GM18511 (cell line): ENCODE data around the gene FOXL2NB.

Experiments
- ATAC-seq: cut with Tn5 transposase; IDR thresholded peaks from one replicate; pipeline ENCODE4 v1.9.1; 2021; ENCODE audit warnings: mild to moderate bottlenecking, moderate library complexity; ENCODE audit not compliant: unreplicated experiment

Gene FOXL2NB

DNA sequence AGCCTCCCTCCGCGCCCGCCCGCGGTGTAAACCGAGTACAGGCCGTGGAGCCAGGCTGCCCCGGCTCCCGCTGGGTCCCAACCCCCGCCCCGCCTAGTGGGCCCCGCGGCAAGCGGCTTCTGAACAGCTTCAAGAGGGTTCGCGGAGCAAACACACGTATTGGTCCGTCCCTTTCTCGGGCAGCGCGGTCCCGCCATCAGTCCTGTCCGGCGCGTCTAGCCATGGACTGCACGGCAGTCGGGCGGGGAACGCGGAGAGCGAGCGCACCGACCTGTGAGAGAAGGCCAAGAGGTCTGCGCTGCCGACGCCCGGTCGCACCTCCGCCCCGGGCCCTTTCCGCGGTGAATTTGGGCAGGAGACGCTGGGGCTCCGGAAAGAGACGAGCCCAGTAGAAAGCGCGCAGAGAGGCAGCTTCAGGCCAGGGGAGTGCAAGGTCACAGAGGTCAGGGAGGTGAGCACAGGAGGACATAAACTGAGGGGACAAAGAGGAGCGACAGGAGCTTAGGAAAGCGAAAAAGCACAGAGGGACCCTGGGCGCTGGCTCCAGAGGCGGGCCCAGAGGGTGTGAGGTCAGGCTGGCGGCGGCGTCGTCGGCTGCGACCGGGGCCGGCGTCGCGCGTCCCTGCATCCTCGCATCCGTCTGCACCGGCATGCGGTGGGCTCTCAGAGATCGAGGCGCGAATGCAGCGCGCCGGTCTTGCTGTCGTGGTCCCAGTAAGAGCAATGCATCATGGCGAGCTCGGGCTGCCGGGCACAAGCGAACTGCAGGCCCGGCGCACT is 1.9 kb upstream of the FOXL2NB start:
- ATAC-seq, result no peak

DNA sequence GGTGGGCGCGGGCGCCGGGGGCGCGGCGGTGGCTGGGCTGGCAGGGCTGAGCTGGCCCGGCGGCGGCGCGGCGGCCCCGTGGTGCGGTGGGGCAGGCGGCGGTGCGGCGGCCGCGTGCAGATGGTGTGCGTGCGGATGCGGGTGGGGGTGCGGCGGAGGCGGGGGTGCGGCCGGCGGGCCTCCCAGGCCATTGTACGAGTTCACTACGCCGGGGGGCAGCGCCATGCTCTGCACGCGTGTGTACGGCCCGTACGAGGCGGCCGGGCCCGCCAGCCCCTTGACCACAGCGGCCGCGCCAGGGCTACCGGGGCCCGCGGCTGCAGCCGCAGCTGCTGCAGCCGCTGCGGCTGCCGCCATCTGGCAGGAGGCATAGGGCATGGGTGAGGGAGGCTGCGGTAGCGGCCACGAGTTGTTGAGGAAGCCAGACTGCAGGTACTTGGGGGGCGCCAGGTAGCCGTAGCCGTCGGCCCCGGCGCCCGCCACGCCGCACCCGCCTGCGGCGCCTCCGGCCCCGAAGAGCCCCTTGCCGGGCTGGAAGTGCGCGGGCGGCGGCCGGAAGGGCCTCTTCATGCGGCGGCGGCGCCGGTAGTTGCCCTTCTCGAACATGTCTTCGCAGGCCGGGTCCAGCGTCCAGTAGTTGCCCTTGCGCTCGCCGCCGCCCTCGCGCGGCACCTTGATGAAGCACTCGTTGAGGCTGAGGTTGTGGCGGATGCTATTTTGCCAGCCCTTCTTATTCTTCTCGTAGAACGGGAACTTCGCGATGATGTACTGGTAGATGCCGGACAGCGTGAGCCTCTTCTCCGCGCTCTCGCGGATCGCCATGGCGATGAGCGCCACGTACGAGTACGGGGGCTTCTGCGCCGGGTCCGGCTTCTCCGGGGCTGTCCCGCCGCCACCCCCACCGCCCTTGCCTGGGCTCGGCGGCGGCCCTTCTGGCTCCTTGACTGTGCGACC is 1.0 kb upstream of the FOXL2NB start:
- ATAC-seq, result no peak

DNA sequence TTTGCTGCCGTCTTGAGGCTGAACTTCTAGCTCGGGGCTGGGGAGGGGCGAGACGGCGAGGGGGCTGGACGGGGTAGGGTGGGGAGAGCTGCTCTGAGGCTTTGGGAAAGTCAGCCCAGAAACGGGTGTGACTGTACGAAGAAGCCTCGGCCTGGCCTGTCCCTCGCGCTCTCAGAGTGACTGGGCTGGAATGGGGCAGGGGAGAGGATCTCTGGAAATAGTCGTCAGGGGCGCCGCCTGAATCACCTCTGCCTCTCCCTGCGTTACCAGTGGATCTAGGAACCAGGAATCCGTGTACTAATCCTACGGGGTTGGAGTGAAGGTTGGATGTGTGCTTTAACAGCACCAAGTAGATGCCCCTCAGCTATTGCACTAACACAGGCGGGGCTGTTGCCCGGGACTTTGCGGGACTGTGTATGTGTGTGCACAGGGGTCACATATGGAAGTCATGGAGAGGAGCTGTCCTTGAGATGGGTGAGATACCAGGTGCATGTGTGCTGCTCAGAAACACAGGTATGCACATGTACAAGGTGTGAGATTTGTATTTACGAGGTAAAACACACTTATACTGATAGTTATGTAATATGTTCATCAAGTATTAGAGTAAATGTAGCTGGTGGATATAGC is 591 bp downstream of the FOXL2NB start:
- ATAC-seq, result no peak

DNA sequence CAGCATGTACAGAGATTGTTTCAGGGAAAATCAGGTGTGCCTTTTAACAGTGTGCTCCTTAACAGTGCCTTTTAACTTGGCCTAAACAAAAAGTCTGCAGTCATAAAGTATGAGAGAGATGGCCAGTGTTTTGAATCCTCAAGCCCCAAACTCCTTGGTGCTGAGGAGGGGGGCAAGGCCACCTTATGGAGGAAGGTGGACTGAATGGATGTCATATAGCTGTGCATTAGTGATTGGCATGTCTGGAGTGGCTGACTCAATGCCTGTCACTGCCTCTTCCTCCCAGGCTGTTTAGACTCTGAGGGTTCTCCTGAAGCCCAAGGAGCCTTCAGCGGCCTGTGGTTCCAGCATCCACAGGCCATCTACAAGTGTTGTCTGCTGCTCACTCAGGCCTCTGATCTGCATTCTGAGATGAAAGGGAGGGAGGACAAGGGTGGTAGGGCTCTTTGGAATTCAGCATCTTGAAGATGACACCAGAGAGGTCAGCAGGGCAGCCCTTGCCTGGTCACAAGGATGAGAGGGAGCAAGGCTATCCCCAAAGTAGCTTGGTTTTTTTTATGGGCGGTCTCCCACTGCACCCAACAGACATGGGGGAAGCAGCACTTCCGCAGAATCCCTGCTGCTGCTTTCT is 1.5 kb downstream of the FOXL2NB start:
- no peak for ATAC-seq

DNA sequence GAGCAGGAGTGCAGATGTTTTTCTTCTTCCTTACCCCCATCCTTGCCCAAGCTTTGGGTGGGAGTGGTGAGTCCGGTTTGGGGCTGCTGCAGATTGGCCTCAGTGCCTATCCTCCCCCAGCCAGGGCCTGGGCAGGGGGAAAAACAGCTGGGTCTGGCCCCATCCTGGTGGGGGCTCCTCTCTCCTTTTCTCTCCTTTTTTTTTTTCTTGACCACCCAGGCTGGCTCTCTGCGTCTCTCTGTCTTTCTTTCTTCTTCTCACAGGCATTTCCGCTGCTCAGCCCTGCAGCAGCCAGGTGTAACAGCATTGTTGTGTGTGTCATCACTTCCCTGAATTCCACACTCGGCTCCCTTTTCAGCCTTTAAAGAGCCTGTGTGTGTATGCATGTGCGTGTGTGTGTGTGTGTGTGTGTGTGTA is 2.0 kb downstream of the FOXL2NB start:
- no peak for ATAC-seq

DNA sequence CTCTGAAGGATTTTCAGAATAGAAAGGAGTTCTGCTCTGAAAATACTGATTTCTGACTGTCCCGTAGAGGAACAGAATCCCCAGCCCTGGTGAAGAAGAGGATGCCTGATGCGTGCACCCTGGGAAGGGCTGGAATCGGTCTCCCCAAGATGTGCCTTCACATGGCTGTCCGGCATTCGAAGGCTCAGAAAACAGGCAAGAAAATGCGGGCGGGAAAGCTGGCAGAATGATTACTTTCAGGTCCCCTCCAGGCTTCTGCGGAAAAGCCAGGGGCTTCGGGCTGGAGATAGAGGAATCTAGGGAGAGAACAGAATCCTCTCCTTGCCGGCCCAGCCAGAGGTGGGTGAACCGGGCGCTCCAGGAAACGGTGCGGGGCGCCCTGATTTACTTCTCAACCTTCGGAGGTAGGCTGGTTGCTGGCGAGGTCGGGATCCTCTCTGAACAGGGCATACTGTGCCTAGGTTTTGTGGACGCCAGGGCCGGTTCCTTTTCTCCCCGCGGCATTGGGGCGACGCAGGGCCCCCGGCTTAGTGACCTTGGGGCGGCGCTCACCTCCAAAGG is 2.5 kb downstream of the FOXL2NB start:
- ATAC-seq, result no peak

DNA sequence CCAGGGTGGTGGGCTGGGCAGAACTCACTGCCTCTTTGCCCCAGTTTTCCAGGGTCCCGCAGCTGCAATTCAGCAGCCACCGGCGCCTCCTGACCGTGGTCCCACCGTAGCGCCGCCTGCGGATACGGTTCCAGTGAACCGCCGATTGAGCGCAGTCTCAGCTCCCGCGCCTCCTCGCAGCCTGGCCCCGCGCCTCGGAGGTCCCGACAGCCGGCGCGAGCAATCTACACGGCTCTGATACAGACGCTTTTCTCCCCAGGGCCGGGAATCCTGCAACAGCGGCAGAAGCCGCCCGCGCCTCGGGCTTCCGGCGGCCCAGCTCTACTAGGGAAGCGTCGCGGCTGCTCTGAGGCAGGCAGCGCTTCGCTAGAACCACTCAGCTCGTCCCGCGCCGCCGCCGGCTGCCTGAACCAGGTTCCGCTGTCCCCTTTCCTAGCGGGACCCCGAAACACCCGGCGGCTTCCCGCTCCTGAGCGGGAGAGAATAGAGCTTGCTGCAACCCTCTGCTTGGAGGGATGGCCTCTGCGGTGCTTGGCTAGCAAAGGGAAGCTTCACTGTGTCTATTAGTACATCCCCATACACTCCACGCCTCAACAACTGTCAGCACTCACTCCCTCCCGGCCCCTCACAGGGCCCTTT is 3.1 kb downstream of the FOXL2NB start:
- ATAC-seq, result no peak

DNA sequence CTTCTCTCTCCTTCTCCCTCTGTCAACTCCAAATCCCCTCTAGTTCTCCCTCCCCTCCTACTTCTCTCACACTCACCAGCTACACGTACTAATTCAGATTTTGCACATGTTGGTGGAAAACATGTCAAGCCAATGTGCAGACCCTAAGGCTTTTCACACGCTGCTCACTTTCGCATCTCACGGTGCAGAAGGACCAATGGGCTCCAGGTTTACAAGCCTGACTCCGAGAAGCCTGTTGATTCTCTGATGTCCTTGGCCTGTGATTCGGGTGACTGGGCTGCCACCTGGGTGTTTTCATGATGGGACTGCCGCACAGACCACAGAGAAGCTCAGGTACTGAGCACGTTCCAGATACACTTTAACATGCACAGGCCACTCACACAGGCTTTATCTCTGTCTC is 3.7 kb downstream of the FOXL2NB start:
- no peak for ATAC-seq

DNA sequence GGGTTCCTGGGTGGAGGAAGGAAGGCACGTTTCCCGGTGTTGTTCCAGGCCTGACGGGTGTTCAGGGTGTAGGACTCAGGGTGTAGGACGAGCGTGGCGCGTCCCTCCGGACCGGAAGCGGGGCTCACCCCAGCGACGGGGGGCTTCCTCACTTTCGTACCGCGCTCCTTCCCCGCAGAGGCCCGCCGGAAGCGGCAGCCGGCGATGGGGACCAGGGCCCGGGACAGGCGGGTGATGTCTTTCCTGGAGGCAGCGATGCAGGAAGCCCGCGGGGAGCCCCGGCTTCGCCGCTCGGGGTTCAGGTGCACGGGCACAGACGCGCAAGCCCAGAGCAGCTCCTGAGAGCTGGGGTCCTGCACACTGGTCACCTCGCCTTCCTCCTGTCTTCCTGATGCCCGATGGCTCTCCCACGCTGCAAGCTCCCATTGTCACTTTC is 13.4 kb downstream of the FOXL2NB start:
- no peak for ATAC-seq

DNA sequence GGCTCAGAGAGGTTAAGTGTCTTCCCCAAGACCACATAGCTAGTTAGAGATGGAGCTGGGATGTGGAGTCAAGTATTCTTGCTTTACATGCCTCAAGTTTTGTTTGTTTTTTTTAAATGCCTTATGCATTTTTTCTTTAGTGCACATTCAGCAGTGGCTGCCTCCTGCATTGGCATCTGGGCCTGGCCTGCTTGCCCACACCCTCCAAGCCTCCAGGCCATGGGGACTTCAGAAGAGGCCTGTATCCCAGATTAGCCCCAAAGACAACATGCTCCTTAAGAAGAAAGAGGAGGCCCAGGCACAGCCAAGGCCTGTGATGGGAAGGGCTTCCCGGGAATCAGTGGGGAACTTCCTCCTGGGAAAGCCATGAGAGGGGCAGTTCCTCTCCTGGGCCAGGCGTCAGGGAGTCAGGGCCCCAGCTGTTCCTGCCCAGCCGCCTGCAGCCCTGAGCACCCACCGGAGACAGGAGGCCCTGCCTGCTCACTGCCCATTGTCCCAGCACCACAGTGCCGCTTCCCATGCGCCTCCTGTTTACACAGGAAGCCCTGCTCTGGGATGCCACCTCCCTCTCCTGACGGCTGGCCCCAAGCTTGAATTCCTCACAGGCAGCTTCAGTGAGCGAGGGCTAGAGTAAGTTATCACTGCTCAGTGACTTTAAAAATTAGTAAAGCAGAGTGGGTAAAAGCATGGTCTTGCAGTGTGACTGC is 16.0 kb downstream of the FOXL2NB start:
- ATAC-seq, result no peak

DNA sequence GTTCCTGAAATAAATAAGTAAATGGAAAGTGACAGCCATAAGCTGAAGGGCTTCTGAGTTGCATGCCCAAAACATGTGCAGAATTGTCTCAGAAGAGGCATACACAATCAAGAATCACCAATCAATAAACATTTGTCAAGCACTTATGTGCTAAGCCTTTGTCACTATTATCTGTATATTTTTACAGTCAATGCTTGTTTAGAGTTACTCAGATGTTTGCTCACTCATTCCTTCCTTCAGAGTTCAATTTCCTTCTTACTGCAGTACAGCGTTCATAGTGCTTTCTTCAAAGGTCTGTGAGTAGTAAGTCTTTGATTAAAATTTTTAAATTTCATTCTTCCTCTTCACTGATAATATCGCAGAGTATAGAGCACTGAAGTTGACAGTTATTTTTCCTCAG is 17.2 kb downstream of the FOXL2NB start:
- ATAC-seq, result no peak

DNA sequence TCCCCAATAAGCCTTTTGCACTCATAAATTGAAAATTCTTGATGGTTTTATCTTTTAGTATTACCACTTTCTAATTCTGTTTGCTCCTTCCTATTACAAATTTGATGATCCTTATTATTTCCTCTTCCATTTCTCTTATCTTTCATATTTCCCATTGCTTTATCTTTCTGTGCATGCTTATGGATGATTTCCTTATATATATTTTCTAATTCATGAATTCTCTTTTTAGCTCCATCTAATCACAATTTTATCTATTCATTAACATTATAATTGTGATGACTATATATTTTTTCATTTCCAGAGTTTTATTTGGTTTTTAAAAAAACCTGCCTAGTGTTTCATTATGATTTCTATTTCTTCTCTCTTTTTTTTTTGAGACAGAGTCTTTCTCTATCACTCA is 17.9 kb downstream of the FOXL2NB start:
- ATAC-seq, result no peak

DNA sequence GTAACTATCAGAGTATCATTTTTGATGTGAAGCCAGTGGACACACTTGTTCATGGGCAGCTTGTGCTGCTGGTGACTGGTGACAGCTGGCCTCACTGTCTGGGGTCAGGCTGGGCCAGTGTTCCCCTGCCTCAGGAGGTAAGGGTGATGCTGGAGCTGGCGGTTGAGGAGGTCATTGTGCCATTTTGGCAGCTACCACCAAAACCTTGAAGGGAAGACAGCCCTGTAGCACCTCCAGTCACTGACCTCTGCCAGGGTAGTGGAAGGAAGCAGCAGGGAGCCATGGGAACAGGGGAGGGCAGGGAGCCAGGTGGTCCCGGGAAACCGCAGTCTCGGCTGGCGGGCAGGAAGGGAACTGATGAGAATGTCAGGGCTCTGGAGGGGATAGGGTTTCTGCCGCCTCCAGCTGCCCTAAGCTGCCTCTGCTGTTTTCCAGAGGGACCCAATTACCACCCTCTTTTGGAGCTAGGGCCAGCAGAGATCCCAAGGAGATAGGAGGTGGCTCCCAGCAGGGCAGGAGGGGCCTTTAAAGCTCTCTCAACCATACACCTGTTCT is 24.8 kb downstream of the FOXL2NB start:
- ATAC-seq, result no peak

DNA sequence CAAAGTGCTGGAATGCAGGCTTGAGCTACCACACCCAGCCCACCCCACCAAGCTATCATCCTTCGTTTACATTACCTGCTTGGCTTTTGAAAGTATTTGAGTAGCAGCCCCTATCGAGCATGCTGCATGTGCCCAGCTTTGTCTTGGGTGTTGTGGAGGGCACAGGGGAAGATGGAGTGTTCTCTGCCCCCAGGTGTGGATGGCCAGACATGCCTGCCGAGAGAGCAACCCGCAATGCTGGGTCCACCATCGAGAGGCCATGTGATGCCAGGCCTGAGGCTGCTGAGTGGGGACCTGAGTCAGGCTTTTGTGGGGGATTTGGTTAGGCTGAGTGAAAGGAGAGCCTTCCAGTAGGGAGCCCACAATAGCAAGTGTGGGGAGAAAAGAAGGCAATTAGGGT is 25.9 kb downstream of the FOXL2NB start:
- ATAC-seq, result no peak

DNA sequence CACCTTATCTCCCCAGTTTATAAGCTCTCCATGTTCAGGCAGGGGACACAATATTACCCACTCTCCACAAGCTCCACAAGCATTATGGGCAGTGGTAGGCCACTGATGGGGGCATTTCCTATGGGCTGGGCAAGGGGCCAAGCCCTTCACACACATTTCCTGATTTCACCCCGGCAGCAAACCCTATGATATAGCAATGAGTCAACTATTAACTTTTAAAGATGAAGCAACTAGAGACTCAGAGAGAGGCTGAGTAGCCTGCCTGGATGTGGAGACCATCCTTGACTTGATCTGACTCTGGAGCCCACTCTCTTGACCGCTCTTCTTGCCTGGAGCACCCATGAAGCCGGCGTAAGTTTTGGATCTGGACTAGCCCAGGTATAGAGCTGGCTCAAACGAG is 27.4 kb downstream of the FOXL2NB start:
- ATAC-seq, result no peak

DNA sequence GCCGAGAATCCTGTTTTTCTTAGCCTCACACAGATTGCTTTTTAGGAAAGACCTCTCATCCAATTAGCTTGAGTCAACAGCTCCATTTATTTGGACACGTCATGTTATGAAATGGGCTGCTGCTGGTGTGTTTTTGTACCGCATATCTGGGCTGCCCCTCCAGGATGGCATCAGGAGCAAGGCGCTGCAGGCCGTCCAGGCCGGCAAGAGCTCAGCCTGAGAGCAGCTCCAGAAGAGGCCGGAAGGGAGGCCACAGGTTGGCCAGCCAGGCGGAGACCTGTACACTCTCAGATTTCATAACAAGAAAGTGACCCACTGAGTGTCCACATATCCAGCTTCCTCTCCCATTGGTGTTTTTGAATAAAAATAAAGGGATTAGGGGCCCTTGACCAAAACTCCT is 28.3 kb downstream of the FOXL2NB start:
- no peak for ATAC-seq

DNA sequence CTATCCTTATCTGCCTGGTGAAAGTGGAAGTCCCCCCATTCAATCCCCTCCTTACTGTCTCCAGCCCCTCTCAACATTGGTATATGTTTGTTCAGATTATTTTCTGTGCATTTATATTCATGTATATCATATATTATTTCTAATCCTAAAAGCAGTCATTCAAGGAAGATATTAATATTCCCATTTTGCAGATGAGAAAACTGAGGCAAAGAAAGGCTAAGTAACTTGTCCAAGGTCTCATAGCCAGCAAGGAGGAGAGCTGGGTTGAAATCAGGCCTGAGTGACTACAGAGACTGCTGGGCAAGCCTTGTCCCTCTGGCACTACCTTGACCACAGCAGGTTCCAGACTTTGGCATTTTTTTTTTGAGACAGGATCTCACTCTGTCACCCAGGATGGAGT is 29.0 kb downstream of the FOXL2NB start:
- no peak for ATAC-seq

DNA sequence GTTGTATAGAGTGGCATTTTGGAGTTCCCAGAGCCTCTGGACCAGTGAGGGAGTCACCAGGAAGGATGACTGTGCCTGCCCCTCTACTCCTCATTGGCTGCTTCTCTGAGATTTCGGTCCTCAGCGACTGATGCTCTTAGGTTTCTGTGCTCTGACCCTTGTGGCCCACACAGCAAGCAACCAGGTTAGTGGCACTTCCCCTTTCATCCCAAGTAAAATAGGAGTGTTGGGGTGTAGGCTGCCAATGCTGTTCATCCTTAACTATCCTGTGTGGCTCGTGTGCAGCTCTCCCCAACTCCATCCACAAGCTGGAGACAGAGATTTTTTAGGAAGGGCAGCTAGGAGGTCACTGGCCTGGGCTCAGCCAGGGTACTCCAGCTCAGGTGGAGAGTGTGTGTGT is 37.8 kb downstream of the FOXL2NB start:
- ATAC-seq, result no peak

DNA sequence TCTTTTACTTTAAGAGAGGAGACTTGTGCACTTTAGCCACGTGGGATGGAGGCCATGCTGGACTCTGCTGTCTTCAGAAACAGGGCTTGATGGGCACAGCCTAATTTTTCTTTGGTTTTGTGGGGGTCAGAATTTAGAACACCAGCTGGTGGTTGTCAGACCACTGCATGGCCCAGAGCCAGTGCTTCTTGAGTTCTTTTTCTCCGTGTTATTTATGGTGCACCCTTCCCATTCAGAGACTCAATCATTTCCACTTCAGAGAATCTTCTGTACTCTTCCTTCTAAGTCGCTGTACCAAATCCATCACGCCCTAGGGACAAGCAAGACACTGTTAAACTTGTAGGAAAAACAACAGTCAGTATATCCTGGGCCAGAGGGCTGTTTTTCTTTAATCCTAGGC is 38.9 kb downstream of the FOXL2NB start:
- no peak for ATAC-seq
